ENCODE measurements around the gene AIFM1.
A peak's percentile ranks its signal among the peaks of the same experiment; 100 is the strongest.

The AIFM1 gene

GRCh38 chrX:130170752-130171445 lies 5.3 kb upstream of the AIFM1 start:
- peak; percentile 58 for DNase-seq

GRCh38 chrX:130167040-130167439 lies 1.4 kb upstream of the AIFM1 start:
- DNase-seq = no peak

DNA sequence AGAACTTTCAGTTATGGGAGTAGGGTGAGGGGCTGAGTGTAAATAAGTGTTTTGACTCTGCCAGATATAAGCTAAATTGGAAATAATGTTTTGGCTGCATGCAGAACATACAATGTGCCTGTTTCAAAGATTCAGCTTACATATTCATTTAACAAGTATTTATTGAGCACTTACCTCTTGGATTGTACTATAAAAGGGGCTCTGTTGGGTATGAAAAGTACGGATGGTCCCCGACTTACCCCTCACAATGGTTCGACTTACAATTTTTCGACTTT lies 799 bp upstream of the AIFM1 start:
- DNase-seq = no peak

GRCh38 chrX:130165181-130165702 lies 399 bp downstream of the AIFM1 start:
- no peak for DNase-seq

GRCh38 chrX:130163398-130163797 lies 2.2 kb downstream of the AIFM1 start:
- no peak for DNase-seq

DNA sequence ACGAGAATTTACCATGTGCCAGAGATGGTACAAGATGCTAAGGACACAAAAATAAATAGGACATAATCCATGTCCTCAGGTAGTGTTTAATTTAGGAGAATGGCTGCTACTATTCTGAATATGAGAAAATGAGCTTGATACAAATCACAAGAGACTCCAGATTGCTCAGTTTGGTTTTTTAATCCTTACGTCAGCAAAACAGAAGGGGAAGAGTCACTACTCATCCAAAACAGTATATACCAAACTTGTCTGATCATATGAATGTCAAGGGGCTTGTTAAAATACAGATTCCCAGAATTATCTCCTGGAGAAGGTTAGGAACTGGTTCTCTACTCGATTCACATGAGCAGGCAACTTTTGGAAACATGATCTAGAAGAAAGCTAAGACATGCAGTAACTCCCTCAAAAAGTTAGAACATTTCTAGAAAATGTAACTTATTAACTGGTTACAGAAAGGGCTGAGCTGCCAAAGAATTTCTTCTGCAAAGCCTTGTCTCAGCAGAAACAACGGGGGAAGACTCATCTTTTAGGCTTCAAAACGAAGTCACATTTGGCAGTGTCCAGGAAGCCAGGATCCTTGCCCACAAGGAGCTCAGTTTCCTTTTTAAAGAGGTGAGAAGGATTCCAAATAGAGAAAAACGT lies 3.4 kb downstream of the AIFM1 start:
- DNase-seq = no peak

GRCh38 chrX:130159776-130160175 lies 5.9 kb downstream of the AIFM1 start:
- no peak for DNase-seq

DNA sequence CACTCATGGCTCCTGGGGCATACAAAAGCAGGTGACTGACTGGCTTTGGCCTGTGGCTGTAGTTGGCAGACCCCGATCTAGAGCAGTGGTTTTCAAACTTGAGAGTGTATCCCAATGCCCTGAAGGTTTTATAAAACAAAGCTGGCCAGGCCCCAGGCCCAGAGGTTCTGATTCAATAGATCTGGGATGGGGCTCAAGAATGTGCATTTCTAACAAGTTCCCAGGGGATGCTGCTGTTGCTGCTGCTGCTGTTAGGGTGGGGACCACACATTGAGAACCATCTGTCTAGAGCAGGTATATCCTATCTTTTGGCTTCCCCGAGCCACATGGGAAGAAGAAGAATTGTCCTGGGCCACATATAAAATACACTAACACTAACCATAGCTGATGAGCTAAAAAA lies 7.3 kb downstream of the AIFM1 start:
- DNase-seq = no peak

DNA sequence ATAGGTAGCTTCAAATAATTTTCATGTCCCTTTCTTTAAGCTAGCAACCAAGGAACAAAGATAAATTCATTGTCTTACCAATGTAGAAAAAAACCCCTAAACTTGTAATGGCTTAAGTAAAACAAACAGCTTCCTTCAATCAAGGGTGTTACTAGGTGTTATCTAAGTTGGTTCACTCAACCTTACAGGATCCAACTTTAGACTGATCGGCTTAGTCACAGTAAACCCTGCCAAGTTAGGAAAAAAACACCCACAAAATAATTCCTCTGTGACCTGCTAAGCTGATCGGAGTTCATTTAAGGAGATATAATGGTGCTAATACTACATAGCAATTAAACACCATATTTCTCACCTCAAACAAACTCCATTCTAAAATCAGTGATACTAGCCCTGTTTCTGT lies 10.1 kb downstream of the AIFM1 start:
- no peak for DNase-seq

DNA sequence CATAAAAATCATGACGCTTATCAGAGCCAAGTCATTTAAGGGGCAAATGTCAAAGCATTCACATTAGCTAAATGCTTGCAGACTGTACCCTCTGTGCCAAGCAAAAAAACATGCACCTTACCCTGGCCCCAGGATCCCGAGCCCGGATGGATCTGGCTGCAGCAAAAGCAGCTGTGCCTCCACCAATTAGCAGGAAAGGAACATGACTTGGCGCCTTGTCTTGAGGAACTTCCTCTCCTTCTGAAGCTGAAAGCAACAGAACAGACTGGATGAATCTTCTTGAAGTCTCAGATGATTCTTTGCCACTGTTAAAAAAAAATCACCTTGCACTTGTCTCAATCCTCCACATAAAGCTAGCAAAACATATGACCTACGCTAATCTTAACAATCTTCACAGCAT lies 18.0 kb downstream of the AIFM1 start:
- DNase-seq = no peak

GRCh38 chrX:130145123-130145522 lies 20.5 kb downstream of the AIFM1 start:
- DNase-seq = no peak

DNA sequence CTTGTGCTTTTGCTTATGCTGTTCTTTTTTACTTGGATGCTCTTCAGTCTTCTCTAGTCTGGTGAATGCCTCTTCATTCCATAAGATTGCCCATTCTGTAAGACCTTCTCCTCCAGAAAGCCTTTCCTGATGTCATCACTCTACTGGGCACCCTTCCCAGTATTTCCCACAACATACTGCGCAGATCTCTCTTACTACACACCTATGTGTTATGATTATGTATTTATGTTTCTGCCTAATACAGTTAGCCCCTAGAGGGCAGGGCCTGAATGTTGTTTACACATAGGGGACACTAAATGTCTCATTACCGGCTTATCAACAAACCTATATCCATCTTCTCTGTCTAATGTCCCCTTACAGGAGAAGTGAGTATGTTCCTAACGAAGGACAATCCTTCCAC lies 21.1 kb downstream of the AIFM1 start:
- DNase-seq = no peak

DNA sequence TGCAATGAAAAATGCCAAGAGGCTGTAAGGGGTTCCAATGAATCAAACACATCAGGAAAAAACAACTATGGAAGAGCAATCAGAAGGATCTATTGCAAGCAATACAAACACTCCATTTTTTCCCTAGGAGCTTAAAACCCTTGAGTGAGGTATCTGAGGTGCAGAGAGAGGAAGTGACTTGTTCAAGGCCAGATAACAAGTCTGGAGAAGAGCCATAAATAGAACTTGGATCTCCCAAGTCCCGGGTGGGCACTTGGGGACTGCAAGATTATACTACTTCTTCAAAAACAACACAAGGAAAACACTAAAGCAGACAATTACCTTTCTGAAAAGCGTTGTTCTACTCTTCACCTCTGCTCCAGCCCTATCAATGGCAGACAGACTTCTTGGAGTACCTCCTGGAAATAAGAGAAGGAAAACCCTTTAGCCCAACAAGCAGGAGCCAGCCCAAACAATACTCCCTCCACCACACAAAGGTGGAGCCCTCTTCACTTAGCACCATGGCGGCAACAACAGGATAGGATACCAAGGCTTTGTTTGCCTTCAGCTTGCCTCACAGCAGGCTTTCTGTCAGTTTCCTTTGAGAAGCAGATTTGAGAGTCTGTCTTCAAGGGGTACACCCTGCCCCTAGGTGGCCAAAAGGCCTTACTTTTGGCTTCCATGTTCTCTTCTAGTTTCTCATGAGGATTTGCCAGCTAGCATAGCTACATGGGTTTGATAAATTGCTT lies 26.0 kb downstream of the AIFM1 start:
- no peak for DNase-seq

DNA sequence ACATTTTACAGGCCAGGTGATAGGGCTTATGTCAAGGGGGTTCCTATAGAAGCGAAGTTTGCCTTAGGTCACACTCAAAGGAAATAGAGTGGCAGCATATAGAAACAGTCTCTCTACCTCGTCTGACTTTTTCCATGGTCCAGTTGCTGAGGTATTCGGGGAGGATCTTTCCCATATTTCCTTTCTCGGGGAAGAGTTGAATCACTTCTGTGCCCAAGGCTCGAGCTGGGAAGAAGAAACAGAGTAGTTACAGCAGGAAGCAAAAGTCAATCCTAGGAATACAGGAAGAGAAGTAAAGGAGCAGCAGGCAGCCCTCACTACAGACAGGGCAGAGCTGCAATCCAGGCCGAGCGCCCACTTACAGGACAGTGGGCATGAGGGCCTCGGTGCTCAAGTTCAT lies 28.7 kb downstream of the AIFM1 start:
- DNase-seq = no peak

DNA sequence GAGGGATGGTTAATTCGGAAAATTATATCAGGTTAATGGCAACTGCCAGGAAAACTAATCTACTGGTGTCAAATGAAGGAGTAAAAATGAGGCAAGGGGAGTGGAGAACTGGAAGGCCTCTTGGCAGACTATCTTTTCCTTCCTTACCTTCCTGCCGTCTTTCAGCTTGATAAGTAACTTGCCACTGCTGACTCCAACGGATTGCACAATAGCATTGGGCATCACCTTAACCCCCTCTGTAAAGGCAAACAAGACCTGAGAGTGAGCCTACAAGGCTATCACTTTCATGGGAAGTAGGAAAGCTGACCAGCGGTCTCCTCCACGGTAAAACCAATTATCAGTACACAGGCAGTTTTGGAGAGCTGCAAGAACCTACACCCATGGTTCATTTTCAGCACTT lies 29.1 kb downstream of the AIFM1 start:
- DNase-seq = no peak

GRCh38 chrX:130130990-130131389 lies 34.7 kb downstream of the AIFM1 start:
- no peak for DNase-seq

DNA sequence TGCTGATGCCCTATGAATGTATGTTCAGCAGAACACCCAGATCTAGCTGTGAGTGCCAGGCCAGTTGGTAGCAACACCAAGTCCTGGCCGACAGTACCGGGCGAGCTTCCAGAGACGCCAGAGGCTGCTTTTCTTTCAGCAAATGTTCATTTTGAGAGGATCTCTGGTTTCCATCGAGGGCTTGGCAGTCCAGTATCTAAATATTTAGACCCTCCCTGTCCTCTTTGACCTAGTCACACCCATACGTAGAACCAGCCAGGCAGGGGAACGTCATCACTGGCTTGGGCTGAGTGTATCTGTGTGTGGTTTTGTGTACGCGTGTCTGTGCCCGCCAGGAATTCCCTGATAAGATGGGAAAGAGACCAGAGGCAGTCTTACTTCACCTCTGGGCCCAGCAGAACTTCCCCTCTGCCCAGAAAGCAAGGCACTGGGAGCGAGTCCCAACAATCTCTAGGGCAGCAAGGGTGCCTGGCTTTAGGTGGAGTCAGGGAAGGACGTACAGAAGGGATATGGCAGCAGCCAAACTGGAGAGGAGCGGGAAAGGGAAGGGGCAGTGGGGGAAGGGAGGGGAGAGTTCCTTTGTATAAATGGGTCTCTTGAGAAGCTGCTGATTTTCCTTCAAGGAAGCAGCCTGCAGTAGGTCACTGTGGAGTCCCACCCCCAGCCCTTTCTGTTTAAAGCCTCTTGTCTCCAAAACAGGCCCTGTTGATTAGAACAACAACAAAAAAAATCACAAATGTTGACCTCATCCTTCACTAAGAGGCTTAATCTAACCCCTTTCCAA lies 40.4 kb downstream of the AIFM1 start:
- DNase-seq = no peak

DNA sequence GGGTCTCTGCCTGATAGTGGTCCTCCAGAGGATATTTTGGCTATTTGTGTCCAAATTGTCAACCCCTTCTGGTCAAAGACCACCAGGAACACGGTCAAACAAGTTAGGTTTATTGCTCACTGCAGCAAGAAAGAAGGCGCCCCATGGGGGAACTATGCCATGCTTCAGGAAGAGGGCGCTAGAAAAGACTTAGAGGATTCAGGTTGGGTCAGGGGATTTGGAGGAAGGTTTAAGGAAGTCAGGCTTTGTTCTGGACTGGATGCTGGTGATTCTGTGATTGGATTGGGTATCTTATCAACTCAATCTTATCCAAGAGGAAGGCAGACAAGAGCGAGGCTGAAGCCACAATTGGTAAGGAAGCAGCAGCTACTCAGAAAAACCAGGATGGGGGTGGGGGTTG lies 41.1 kb downstream of the AIFM1 start:
- no peak for DNase-seq

DNA sequence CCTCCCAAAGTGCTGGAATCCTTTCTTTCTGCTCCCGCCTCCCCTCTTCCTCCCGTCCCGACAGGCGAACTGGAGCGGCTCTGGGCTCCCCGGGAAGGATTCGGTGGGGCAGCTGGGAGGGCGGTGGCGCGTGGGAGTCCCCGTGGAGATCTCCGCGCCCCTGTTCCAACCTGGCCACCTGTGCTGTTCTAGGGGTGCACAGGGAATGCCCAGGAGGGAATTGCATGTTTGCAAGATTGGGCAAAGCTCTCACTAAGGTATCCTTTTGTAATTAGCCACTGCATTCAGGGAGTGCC lies 44.2 kb downstream of the AIFM1 start:
- no peak for DNase-seq

GRCh38 chrX:130120746-130121504 lies 44.7 kb downstream of the AIFM1 start:
- DNase-seq = peak; percentile 79

DNA sequence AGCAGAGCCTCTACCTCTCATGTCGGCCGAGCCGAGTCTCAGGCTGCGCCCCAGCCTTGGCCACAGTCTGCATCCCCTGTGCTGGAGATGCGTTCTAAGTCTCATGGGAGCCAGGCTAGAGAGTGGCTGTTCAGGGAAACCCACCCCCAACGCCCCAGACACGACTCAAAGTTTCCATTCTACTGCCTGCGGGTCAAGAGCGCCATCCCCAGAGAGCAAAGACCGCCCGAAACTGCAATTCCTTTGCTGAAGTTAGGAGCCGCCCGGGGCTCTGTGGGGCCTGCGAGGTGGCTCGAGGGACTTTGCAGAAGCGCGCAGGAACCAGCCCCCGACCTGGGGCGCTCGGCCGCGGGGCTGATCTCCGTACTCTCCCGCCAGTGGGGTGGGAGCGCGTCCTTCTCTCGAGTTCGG lies 45.3 kb downstream of the AIFM1 start:
- no peak for DNase-seq

DNA sequence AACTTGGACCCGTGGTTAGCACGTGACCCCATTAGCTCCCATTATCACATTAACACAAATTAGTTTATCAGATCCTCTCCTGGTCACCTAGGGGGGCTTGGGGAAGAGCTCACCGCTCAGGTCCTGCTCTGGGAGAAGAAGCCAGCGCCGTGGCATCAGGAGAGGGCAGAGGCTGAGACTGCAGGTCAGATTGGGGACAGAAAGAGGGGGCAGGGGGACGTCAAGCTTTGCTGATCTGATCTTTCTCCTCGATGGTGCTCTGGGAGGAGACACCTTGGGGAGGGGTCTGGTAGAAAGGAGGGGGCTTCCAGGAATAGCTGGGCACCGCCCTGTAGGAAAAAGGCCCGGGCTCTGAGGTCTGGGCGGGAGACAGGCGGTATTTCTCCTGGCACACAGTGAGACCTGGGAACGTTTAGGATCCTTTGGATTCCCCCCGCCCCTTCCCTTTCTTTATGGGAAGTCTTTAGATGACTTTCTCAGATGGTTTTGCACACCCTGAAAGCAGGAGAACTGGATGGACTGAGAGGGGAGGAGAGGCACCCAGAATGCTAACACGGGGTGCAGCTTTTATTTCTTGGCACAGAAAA lies 46.2 kb downstream of the AIFM1 start:
- DNase-seq = no peak
